Loucy (cell line): ENCODE data around the gene ATAD3C.

Experiments
- H2AFZ ChIP-seq: fragments of 200-600 bp; sonication (generic); 2 replicates; pipeline ENCODE4 v1.6.0; 2016; ENCODE audit warnings: antibody characterized with exemption, mild to moderate bottlenecking, low read length, moderate library complexity
- H3F3A ChIP-seq: fragments of 200-600 bp; 2 replicates; pipeline ENCODE4 v1.6.0; 2016; ENCODE audit warnings: antibody characterized with exemption, low read depth, mild to moderate bottlenecking
- H3K27me3 ChIP-seq: fragments of 200-600 bp; sonication (generic); 2 replicates; pipeline ENCODE4 v1.6.1; 2014; ENCODE audit warnings: low read length, mild to moderate bottlenecking; ENCODE audit not compliant: insufficient read depth, poor library complexity, severe bottlenecking
- H3K36me3 ChIP-seq: fragments of 200-600 bp; sonication (generic); 2 replicates; pipeline ENCODE4 v1.6.1; 2016; ENCODE audit warnings: low read length; ENCODE audit not compliant: insufficient read depth
- H3K4me1 ChIP-seq: fragments of 200-600 bp; sonication (generic); 2 replicates; pipeline ENCODE4 v1.5.1; 2014; ENCODE audit warnings: low read length, mild to moderate bottlenecking; ENCODE audit not compliant: insufficient read depth, poor library complexity, severe bottlenecking
- H3K4me2 ChIP-seq: fragments of 200-600 bp; sonication (generic); 2 replicates; pipeline ENCODE4 v1.6.0; 2014; ENCODE audit warnings: antibody characterized with exemption, low read length, low read depth, mild to moderate bottlenecking; ENCODE audit not compliant: poor library complexity, severe bottlenecking
- H3K4me3 ChIP-seq: fragments of 200-600 bp; sonication (generic); 2 replicates; pipeline ENCODE4 v1.5.1; 2014; ENCODE audit warnings: low read length, mild to moderate bottlenecking, mixed read lengths; ENCODE audit not compliant: poor library complexity, severe bottlenecking
- H3K79me2 ChIP-seq: fragments of 200-600 bp; sonication (generic); 2 replicates; pipeline ENCODE4 v1.6.1; 2014; ENCODE audit warnings: low read length; ENCODE audit not compliant: insufficient read depth
- H3K9ac ChIP-seq: fragments of 200-600 bp; sonication (generic); 2 replicates; pipeline ENCODE4 v1.6.0; 2014; ENCODE audit warnings: mild to moderate bottlenecking, low read depth, low read length, moderate library complexity; ENCODE audit not compliant: poor library complexity, severe bottlenecking
- H3K9me2 ChIP-seq: fragments of 200-600 bp; sonication (generic); replicated peaks from 2 replicates; pipeline ENCODE4 v1.6.1; 2016; ENCODE audit warnings: low read depth, low read length, mixed read lengths
- H3K9me3 ChIP-seq: fragments of 200-600 bp; sonication (generic); 2 replicates; pipeline ENCODE4 v1.6.1; 2014; ENCODE audit warnings: mild to moderate bottlenecking, antibody characterized with exemption, low read length, low read depth; ENCODE audit not compliant: insufficient read depth
- H4K20me1 ChIP-seq: fragments of 200-600 bp; sonication (generic); 2 replicates; pipeline ENCODE4 v1.6.0; 2014; ENCODE audit warnings: antibody characterized with exemption, low read length, mild to moderate bottlenecking; ENCODE audit not compliant: insufficient read depth, poor library complexity, severe bottlenecking
- EZH2phosphoT487 ChIP-seq: fragments of 200-600 bp; IDR thresholded peaks from 2 replicates; pipeline ENCODE4 v1.6.1; 2018; ENCODE audit warnings: antibody characterized with exemption, mild to moderate bottlenecking, moderate library complexity, borderline replicate concordance
- TF ChIP-seq, protein P1 (sequence below): fragments of 200-600 bp; sonication (generic); conservative IDR thresholded peaks from 2 replicates; pipeline ENCODE4 v1.5.1; 2014; ENCODE audit warnings: mild to moderate bottlenecking, antibody characterized with exemption, low read length

The ATAD3C gene

DNA sequence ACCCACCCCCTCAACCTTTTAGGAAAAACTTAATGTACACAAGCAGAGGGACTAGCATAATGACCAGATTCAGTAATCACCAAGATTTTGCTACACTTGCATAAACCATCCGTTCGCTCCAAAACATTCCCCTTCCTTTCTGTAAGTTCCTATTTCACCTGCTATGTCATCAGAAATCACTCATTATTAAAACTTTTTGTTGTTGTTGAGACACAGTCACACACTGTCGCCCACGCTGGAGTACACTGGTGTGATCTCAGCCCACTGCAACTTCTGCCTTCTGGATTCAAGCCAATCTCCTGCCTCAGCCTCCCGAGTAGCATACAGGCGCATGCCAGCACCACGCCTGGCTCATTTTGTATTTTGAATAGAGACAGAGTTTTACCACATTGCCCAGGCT is 45.8 kb upstream of the ATAD3C start:
- H3K36me3 ChIP-seq, result peaks cover 33% of the 10 kb centered on the region; the same call in 1 of the 2 replicates
- H3K4me1 ChIP-seq, result peaks cover 39% of the 10 kb centered on the region
- H3K4me2 ChIP-seq, result no peak overlapping the region
- H4K20me1 ChIP-seq, result peaks cover 49% of the 10 kb centered on the region
- peaks cover 85% of the 10 kb centered on the region for H3K79me2 ChIP-seq
- H3K4me3 ChIP-seq, result no peak overlapping the region
- no peaks in the 10 kb centered on the region for H3K9me2 ChIP-seq
- TF ChIP-seq, protein P1, sequence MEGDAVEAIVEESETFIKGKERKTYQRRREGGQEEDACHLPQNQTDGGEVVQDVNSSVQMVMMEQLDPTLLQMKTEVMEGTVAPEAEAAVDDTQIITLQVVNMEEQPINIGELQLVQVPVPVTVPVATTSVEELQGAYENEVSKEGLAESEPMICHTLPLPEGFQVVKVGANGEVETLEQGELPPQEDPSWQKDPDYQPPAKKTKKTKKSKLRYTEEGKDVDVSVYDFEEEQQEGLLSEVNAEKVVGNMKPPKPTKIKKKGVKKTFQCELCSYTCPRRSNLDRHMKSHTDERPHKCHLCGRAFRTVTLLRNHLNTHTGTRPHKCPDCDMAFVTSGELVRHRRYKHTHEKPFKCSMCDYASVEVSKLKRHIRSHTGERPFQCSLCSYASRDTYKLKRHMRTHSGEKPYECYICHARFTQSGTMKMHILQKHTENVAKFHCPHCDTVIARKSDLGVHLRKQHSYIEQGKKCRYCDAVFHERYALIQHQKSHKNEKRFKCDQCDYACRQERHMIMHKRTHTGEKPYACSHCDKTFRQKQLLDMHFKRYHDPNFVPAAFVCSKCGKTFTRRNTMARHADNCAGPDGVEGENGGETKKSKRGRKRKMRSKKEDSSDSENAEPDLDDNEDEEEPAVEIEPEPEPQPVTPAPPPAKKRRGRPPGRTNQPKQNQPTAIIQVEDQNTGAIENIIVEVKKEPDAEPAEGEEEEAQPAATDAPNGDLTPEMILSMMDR, result no peak
- TF ChIP-seq EZH2phosphoT487, result no peak
- H3K27me3 ChIP-seq, result peaks cover 4% of the 10 kb centered on the region
- H3K9me3 ChIP-seq, result no peaks in the 10 kb centered on the region
- no peak overlapping the region for H2AFZ ChIP-seq
- no peak overlapping the region for H3K9ac ChIP-seq
- no peaks in the 10 kb centered on the region for H3F3A ChIP-seq

DNA sequence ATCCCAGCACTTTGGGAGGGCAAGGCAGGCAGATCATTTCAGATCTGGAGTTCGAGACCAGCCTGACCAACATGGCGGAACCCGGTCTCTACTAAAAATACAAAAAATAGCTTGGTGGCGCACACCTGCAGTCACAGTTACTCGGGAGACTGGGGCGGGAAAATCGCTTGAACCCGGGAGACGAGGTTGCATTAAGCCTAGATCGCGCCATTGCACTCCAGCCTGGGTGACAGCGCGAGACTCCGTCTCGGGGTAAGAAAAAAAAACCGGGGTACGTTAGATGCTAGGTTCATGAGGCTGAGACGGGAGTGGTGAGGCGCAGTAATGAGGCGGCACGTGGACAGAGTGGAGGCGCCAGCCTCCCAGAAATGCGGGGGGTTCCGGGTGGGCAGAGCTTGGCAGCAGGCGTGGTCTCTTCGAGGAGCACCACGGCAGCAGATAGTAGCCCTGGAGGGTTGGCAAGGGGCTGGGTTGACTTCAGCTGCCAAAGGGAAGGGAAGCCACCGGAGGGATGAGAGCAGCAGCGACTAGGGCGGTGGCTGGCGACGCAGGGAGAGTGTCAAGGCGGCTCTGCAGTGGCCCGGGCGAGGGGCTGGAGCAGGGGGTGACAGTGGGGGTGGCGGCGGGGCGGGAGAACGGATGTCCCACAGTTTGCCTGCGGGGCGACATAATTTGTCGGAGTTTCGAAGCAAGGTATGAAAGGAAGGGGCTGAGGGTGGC is 43.2 kb upstream of the ATAD3C start:
- Histone ChIP-seq H3K9me2 (no peaks in the 10 kb centered on the region), H3K4me2 (peak overlapping the region; percentile 98), H2AFZ (peak overlapping the region; percentile 89), H3K4me1 (peaks cover 28% of the 10 kb centered on the region), H3K27me3 (no peaks in the 10 kb centered on the region), H3K9ac (peak overlapping the region; percentile 95), H3K9me3 (no peaks in the 10 kb centered on the region), H4K20me1 (peaks cover 40% of the 10 kb centered on the region), H3K36me3 (peaks cover 30% of the 10 kb centered on the region; the same call in 1 of the 2 replicates), H3K4me3 (peak overlapping the region; percentile 99), H3K79me2 (peaks cover 73% of the 10 kb centered on the region), H3F3A (no peaks in the 10 kb centered on the region)
- TF ChIP-seq, protein P1, result no peak
- no peak for TF ChIP-seq EZH2phosphoT487

DNA sequence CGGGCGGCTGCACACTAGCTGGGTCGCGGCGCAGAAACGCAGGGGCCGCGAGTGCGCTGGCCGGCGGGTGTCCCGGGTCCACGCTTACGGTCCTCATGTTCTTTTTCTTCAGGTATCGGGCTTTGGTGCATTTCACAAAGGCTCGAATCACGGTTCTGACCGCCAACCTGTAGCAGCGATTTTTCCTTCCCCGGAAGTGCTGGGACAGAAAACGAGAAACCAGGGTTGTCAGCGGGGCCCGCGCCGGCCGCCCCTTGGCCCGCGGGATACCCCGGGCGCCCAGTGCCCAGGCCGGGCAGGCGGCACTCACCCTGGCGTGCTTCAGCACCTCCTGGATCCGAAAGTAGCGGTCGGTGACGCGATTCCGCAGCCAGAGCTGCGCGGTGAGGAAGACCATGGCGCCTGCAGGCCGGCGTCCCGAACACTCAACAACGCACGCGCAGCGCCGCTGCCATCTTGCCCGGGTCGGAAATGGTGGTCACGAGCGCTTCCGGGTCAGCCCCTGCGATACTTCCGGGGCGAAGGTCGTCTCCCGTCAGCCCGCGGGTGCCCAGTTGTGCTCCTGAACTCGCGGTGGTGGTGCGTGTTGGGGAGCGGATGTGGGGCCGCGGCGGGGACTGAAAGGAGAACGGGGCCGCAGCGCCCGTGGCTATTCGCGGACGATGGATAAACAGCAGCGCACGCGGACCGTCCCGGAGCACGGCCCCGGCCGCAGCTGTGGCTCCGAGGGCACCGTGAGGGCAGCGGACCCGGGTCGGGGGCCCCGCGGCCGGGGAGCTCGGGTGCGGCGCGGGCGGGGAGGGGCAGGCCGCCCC is 42.5 kb upstream of the ATAD3C start, which contains the start of gene MRPL20:
TSS of gene MRPL20 (minus strand) at position 473 of the 815 bp plus-strand sequence. CDS start at position 397, 76 bp downstream.
- H3F3A ChIP-seq, result no peaks in the 10 kb centered on the region
- H2AFZ ChIP-seq, result peak within 1 kb of the TSS; percentile 89
- H3K36me3 ChIP-seq, result peaks cover 22% of the 10 kb centered on the region; the same call in 1 of the 2 replicates

More for the DNA sequence above, 42.5 kb upstream of the ATAD3C start, which contains the start of gene MRPL20:
- Histone ChIP-seq H3K79me2 (peaks cover 66% of the 10 kb centered on the region), H3K9ac (peak within 1 kb of the TSS; percentile 95), H3K27me3 (no peaks in the 10 kb centered on the region), H3K4me3 (peak within 1 kb of the TSS; percentile 99), H3K9me2 (no peaks in the 10 kb centered on the region), H4K20me1 (peaks cover 38% of the 10 kb centered on the region), H3K4me1 (peaks cover 24% of the 10 kb centered on the region), H3K4me2 (peak within 1 kb of the TSS; percentile 98), H3K9me3 (no peaks in the 10 kb centered on the region)
- TF ChIP-seq, protein P1, result no peak
- no peak for TF ChIP-seq EZH2phosphoT487
